ENCODE results near the gene GPS1. TPM values are rescaled to one million over a fixed set of nuclear protein-coding genes. Genes with fewer than 3 reads are reported as not detected.

Gene GPS1
- total RNA-seq, 1 donor from 2014 or later = 150 TPM

DNA sequence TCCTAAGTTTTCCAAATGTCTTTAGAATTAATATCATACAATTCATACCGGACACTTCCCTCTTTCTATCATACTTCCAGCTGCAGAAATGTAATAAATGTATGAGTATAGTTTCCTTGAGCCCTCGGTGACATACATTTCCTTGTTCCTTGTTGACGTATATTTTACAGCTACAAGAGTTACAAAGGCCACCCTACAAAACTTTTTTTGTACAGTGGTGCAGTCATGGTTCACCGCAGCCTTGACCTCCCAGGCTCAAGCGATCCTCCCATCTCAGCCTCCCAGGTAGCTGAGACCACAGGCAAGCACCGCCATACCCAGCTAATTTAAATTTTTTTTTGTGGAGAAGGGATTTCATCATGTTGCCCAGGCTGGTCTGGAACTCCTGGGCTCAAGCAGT, 21.1 kb downstream of the GPS1 start:
- TF ChIP-seq, protein P1, sequence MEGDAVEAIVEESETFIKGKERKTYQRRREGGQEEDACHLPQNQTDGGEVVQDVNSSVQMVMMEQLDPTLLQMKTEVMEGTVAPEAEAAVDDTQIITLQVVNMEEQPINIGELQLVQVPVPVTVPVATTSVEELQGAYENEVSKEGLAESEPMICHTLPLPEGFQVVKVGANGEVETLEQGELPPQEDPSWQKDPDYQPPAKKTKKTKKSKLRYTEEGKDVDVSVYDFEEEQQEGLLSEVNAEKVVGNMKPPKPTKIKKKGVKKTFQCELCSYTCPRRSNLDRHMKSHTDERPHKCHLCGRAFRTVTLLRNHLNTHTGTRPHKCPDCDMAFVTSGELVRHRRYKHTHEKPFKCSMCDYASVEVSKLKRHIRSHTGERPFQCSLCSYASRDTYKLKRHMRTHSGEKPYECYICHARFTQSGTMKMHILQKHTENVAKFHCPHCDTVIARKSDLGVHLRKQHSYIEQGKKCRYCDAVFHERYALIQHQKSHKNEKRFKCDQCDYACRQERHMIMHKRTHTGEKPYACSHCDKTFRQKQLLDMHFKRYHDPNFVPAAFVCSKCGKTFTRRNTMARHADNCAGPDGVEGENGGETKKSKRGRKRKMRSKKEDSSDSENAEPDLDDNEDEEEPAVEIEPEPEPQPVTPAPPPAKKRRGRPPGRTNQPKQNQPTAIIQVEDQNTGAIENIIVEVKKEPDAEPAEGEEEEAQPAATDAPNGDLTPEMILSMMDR (IDR thresholded peaks at IDR 0.05; ENCODE audit: insufficient read depth, low read length, poor library complexity, severe bottlenecking) = no peak
- Histone ChIP-seq H3K4me3 (ENCODE audit: low read depth, low read length) (no peak overlapping the region), H3K36me3 (ENCODE audit: control insufficient read depth, insufficient read depth, low read length) (no peaks in the 10 kb centered on the region), H3K27me3 (ENCODE audit: control insufficient read depth, insufficient read depth, low read length) (no peaks in the 10 kb centered on the region)
- no peak for DNase-seq (ENCODE audit: low read depth)

DNA sequence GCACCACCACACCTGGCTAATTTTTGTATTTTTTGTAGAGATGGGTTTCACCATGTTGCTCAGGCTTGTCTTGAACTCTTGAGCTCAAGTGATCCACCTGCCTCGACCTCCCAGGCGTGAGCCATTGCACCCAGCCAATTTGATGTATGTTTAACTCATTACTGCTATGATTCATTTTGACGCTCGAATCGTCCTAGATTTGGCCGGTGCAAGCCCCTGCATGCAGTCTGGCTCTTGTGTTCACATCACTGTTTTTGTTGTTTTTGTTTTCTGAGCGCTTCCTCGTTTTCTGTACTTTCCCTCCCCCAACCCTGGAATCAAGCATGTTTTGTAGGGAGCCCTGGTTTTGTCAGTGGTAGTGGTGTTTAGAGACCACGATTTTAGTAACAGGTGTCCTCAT, 21.7 kb downstream of the GPS1 start:
- no peak for DNase-seq (ENCODE audit: low read depth)
- Histone ChIP-seq H3K4me3 (ENCODE audit: low read depth, low read length) (no peak overlapping the region), H3K36me3 (ENCODE audit: control insufficient read depth, insufficient read depth, low read length) (no peaks in the 10 kb centered on the region), H3K27me3 (ENCODE audit: control insufficient read depth, insufficient read depth, low read length) (no peaks in the 10 kb centered on the region)
- TF ChIP-seq, protein P1 (IDR thresholded peaks at IDR 0.05; ENCODE audit: insufficient read depth, low read length, poor library complexity, severe bottlenecking) = no peak

DNA sequence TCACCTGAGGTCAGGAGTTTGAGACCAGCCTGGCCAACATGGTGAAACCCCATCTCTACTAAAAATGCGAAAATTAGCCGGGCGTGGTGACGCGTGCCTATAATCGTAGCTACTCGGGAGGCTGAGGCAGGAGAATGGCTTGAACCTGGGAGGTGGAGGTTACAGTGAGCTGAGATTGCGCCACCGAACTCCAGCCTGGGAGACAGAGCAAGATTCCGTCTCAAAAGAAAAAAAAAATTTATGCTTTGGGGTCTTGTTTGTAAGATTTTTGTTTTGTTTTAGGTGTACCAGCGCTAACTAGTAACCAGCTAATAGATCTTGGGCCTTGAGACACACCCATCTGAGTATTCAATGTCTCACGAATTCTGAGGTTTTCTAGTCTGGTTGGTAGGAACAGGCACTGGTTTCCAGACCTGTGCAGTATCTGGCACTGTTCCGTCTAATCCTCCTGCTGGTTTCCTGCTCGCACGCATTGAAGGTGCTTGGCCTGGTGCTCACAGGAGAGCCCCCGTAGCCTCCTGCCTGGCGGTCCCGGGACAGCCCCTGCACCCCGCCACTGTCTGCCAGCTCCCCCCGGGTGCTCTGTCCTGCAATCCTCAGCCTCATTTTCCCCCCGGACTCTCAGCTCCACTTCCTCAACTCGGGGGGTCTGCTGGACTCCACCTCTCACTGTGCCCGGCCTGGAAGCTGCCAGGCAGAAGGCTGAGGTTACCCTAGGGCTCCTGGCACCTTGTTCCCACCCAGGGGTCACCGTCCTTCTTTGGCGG, 24.5 kb downstream of the GPS1 start:
- H3K27me3 ChIP-seq (ENCODE audit: control insufficient read depth, insufficient read depth, low read length) = no peaks in the 10 kb centered on the region
- no peak for DNase-seq (ENCODE audit: low read depth)
- H3K36me3 ChIP-seq (ENCODE audit: control insufficient read depth, insufficient read depth, low read length) = peaks cover 4% of the 10 kb centered on the region
- TF ChIP-seq, protein P1 (IDR thresholded peaks at IDR 0.05; ENCODE audit: insufficient read depth, low read length, poor library complexity, severe bottlenecking) = no peak
- H3K4me3 ChIP-seq (ENCODE audit: low read depth, low read length) = no peak overlapping the region

DNA sequence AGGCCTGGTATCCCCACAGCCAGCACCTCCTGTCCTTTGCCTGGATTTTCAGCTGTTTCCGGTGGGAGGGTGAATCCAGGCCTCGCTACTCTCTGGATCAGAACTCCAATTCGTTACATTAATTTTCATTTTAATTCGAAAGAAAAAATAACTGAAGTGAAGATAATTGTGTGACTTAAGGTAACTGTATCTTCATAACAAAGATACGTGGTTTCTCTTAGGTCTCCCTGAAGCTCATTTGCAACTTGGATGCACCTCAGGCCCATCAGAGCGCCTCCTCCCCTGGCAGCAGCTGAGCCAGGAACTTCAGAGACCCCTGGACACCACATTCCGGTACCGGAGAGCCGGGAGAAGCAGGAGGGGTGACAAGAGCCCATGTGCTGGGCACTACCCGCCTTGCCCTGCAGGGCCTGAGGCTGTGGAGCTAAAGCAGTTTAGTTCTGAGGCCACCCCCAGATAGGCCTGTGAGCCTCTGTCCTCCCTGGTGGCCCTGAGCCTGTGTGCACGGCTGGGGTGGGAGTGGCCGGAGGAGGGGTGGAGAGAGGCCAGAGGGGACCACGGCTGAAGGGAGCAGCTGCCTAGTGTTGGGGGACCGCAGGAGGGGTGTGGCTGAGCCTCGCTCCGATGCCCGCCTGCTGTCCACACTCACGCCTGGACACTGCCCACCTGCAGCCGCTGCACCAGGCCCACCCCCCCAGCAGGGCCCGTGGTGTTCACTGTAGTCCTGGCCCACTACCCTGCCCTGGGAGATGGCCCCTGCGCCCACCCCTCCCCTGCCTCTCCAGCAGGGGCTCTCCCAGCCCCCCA, 25.3 kb downstream of the GPS1 start:
- no peak for DNase-seq (ENCODE audit: low read depth)
- Histone ChIP-seq H3K4me3 (ENCODE audit: low read depth, low read length) (no peak overlapping the region), H3K27me3 (ENCODE audit: control insufficient read depth, insufficient read depth, low read length) (no peaks in the 10 kb centered on the region), H3K36me3 (ENCODE audit: control insufficient read depth, insufficient read depth, low read length) (peaks cover 4% of the 10 kb centered on the region)
- TF ChIP-seq, protein P1 (IDR thresholded peaks at IDR 0.05; ENCODE audit: insufficient read depth, low read length, poor library complexity, severe bottlenecking) = no peak

DNA sequence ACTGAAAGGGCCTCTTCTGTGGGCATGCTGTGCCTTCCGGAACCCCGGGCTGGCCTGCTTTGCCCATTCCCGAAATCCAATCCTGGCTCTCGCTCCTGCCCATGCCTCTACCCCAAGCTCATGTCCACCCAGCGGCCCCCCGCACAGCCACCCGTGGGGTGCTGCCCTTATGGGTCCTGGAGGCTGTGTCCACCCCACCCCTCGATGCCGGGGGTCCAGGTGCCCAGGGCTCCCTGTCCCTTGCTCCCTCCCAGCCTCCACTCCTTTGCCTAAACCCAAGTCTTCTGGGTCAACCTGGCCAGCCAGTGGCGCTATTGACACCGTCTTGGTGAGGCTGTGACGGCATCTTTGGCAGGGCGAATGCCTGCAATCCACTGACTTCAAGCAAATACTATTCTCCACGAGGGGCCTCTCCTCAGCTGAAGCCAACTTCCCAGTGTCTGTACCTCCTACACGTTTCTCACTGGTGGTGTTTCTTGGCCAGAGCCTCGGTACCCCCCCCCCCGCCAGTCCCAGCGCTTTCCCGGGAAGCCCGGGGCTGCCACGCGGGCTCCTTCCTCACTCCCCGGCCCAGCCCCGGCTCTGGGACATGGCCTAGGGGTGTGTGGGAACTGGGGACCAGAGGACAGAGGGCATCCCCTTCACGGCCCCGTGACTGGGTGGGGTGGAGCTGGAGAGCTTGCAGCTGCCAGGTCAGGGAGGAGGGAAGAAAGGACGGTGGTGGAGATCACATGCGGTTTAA, 26.1 kb downstream of the GPS1 start:
- Histone ChIP-seq H3K4me3 (ENCODE audit: low read depth, low read length) (no peak overlapping the region), H3K27me3 (ENCODE audit: control insufficient read depth, insufficient read depth, low read length) (no peaks in the 10 kb centered on the region), H3K36me3 (ENCODE audit: control insufficient read depth, insufficient read depth, low read length) (peaks cover 5% of the 10 kb centered on the region)
- TF ChIP-seq, protein P1 (IDR thresholded peaks at IDR 0.05; ENCODE audit: insufficient read depth, low read length, poor library complexity, severe bottlenecking) = no peak
- DNase-seq (ENCODE audit: low read depth) = no peak
